ENCODE results near the gene HERC4.

HERC4 gene

DNA sequence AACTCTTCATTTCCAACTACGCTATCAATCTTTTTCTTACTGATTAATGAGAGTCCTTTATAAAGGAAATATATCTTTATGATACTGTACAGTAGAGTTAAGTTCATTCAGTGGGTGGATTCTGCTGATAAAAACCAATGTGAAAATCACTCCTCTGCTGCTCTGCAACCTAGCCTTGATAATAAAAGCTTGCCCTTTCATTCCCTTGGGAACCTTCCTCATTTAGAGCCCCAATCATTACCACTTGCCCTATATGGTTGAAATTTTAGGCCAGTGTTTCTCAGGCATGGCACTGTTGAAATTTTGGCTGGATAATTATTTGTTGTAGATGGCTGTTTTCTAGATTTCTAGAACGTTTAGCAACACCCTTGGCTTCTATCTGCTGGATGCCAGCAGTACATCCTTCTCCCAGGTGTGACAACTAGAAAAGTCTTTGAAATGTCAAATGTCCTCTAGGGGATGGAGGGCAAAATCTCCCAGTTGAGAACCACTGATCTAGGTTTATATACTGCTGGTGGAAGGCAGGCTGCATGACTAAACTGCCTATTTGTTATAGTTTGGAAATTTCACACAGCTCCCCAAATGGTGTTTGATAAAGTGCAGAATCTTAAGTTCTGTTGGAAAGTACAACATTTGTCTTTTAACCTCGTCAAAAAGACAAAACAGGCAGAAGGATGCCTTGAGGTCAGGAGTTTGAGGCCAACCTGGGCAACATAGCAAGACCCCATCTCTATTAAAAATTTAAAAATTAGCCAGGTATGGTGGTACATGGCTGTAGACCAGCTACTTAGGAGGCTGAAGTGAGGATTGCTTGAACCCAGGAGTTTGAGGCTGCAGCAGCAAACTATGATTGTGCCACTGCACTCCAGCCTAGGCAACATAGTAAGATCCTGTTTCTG lies 199.5 kb downstream of the HERC4 start:
- no peak for DNase-seq

Data from activated T-cell treated with anti-CD3 and anti-CD28 coated beads, Interleukin-2, amount 50 U/mL, for 1 hour (primary cell).